NB4 (cell line): ENCODE measurements around the gene TLE6.

Source experiments
- POLR2A ChIP-seq: IDR thresholded peaks from 2 replicates; pipeline ENCODE4 v1.6.1; 2011; ENCODE audit warnings: mild to moderate bottlenecking; ENCODE audit not compliant: insufficient read length; ENCODE audit errors: extremely low read depth
- TF ChIP-seq, protein P1 (sequence below): IDR thresholded peaks from one replicate; pipeline ENCODE4 v1.5.1; 2012; ENCODE audit warnings: low read depth, low read length
- TF ChIP-seq, protein P2 (sequence below): IDR thresholded peaks from 2 replicates; pipeline ENCODE4 v1.6.1; 2011; ENCODE audit warnings: low read depth, low read length

DNA sequence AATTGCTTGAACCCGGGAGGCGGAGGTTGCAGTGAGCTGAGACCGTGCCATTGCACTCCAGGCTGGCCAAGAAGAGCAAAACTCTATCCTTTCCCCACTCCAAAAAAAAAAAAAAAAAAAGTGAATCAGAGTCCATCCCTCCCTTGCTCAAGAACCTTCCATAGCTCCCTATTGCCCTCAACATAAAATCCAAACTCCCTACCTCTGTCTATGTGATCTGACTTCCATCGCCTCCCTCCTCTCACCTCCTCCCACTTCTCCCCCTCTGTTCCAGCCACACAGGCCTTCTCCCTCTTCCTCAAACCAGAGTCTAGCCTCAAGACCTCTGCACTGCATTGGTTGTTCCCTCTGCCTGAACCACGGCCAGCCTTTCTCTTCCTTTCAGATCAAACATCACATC is 61.8 kb downstream of the TLE6 start:
- TF ChIP-seq, protein P1, sequence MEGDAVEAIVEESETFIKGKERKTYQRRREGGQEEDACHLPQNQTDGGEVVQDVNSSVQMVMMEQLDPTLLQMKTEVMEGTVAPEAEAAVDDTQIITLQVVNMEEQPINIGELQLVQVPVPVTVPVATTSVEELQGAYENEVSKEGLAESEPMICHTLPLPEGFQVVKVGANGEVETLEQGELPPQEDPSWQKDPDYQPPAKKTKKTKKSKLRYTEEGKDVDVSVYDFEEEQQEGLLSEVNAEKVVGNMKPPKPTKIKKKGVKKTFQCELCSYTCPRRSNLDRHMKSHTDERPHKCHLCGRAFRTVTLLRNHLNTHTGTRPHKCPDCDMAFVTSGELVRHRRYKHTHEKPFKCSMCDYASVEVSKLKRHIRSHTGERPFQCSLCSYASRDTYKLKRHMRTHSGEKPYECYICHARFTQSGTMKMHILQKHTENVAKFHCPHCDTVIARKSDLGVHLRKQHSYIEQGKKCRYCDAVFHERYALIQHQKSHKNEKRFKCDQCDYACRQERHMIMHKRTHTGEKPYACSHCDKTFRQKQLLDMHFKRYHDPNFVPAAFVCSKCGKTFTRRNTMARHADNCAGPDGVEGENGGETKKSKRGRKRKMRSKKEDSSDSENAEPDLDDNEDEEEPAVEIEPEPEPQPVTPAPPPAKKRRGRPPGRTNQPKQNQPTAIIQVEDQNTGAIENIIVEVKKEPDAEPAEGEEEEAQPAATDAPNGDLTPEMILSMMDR = no peak
- TF ChIP-seq, protein P2, sequence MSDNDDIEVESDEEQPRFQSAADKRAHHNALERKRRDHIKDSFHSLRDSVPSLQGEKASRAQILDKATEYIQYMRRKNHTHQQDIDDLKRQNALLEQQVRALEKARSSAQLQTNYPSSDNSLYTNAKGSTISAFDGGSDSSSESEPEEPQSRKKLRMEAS = no peak
- TF ChIP-seq POLR2A = no peak
